Measurements from ENCODE around the gene EWSR1. TPM values are rescaled to one million over a fixed set of nuclear protein-coding genes. Genes with fewer than 3 reads are reported as not detected.

EWSR1 gene
- total and polyA plus RNA-seq, 2 experiments from 2014 or later = 154 to 210 TPM

DNA sequence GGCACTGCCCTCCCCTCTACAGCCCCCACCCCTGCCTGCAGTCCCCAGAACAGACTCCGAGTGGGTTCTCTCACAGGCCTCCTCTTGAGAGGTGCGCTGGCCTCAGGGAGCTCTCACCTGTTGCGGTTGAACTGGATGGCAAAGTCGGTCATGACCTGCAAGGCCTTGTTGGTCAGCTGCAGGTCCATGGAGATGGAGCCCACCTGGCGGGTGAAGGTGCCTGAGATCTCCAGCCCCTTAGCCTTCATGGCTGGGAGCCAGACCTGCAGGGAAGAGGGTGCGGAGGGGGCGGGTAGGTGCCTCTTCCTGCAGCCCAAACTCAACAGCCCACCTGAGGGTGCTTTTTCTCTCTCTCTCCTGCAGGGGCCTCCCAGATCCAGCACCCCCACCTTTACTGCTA, 66.1 kb downstream of the EWSR1 start:
- Histone ChIP-seq H3K4me2 (ENCODE audit: unreplicated experiment) (no peak overlapping the region), H4K20me1 (ENCODE audit: insufficient read depth) (no peaks in the 10 kb centered on the region), H3K9ac (no peak overlapping the region), H3K27ac (no peak overlapping the region), H3K27me3 (replicated peaks; ENCODE audit: insufficient read depth) (no peaks in the 10 kb centered on the region), H3F3A (ENCODE audit: insufficient read depth) (no peaks in the 10 kb centered on the region), H3K9me2 (ENCODE audit: insufficient read depth) (no peaks in the 10 kb centered on the region), H3K4me1 (ENCODE audit: insufficient read depth) (no peaks in the 10 kb centered on the region), H3K9me3 (ENCODE audit: low read depth) (no peaks in the 10 kb centered on the region), H2AFZ (no peak overlapping the region), H3K36me3 (ENCODE audit: low read depth) (no peaks in the 10 kb centered on the region; the same call in 1 of the 2 replicates), H3K4me3 (no peak overlapping the region), H3K79me2 (ENCODE audit: insufficient read depth) (no peaks in the 10 kb centered on the region)
- no peak for TF ChIP-seq EZH2phosphoT487 (IDR thresholded peaks at IDR 0.05; ENCODE audit: insufficient read depth, low read depth)
- TF ChIP-seq EZH2 (IDR thresholded peaks at IDR 0.05; ENCODE audit: insufficient read depth, poor library complexity, severe bottlenecking) = no peak
- 94 to 95% methylated on average over 7 of the region's 7 CpGs for WGBS, 2 experiments (ENCODE audit: low coverage in 1 of 2, low lambda C conversion rate in 2 of 2, missing lambda C conversion rate in 2 of 2)
- DNase-seq = no peak
- in situ Hi-C loops (cut with MboI) = no loop called here

DNA sequence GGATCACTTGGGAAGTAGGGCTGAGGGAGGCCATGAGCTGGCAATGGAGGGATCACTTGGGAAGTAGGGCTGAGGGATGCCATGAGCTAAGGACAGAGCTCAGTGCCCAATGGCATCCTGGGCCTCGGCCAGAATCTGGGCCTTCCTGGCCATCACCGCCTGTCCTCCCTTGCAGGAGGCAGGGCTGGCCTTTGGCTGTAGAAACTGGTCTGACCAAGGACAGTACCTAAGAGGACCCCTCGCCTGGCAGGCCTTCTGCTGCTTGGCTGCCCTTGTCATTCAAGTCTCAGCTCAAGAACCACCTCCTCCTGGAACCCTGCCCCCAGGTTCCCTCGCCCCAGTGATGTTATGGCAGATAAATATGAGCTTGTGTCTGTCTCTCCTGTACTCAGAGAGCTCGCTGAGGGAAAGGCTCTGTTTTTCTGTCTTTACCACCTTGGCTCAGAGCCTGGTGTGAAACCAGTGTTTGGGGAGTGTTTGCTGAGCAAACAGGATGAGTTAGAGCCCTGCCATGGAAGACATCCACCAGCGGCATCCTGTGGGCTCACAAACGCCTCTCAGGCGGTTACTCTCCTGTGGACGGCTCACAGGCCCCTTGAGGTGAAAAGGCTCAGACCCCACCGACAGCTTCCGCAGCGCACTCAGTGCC, 66.8 kb downstream of the EWSR1 start:
- 94 to 95% methylated on average over 9 to 12 of the region's 12 CpGs for WGBS, 2 experiments (ENCODE audit: low coverage in 1 of 2, low lambda C conversion rate in 2 of 2, missing lambda C conversion rate in 2 of 2)
- no peaks in the 10 kb centered on the region for H3K79me2 ChIP-seq (ENCODE audit: insufficient read depth)
- no peak overlapping the region for H3K4me2 ChIP-seq (ENCODE audit: unreplicated experiment)
- no peaks in the 10 kb centered on the region for H3K27me3 ChIP-seq (replicated peaks; ENCODE audit: insufficient read depth)
- H3F3A ChIP-seq (ENCODE audit: insufficient read depth) = no peaks in the 10 kb centered on the region
- no peaks in the 10 kb centered on the region for H4K20me1 ChIP-seq (ENCODE audit: insufficient read depth)
- TF ChIP-seq EZH2 (IDR thresholded peaks at IDR 0.05; ENCODE audit: insufficient read depth, poor library complexity, severe bottlenecking) (no peak), EZH2phosphoT487 (IDR thresholded peaks at IDR 0.05; ENCODE audit: insufficient read depth, low read depth) (no peak)
- no peaks in the 10 kb centered on the region for H3K9me3 ChIP-seq (ENCODE audit: low read depth)
- in situ Hi-C loops (cut with MboI) = no loop called here
- H3K36me3 ChIP-seq (ENCODE audit: low read depth) = no peaks in the 10 kb centered on the region; the same call in 1 of the 2 replicates
- no peak overlapping the region for H3K4me3 ChIP-seq
- H3K4me1 ChIP-seq (ENCODE audit: insufficient read depth) = no peaks in the 10 kb centered on the region
- no peak overlapping the region for H3K9ac ChIP-seq
- DNase-seq = no peak
- no peak overlapping the region for H3K27ac ChIP-seq
- no peak overlapping the region for H2AFZ ChIP-seq
- H3K9me2 ChIP-seq (ENCODE audit: insufficient read depth) = no peaks in the 10 kb centered on the region

DNA sequence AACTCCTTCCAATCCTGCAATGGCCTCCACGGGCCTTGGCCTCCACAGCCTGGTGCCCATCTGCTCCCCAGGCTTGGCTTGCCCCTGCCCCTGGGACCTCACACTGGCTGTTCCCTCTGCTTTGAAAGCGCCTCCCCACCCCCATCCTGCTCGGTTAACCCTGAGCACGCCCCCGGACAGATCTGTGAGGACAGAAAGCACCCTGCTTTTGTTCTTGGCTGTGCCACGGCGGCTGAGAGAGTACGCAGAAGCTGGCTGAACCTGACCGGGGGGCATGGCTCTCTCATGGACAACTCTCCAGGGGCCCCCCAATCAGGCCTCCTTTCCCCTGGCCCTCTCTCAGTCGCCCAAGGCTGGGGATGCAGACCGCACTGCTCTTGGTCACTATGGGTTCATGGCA, 67.6 kb downstream of the EWSR1 start:
- no peaks in the 10 kb centered on the region for H3K79me2 ChIP-seq (ENCODE audit: insufficient read depth)
- no peak overlapping the region for H3K4me2 ChIP-seq (ENCODE audit: unreplicated experiment)
- no peaks in the 10 kb centered on the region for H3F3A ChIP-seq (ENCODE audit: insufficient read depth)
- no peaks in the 10 kb centered on the region for H3K9me3 ChIP-seq (ENCODE audit: low read depth)
- H3K9me2 ChIP-seq (ENCODE audit: insufficient read depth) = no peaks in the 10 kb centered on the region
- no peak for DNase-seq
- in situ Hi-C loops (cut with MboI) = no loop called here
- no peaks in the 10 kb centered on the region for H4K20me1 ChIP-seq (ENCODE audit: insufficient read depth)
- H3K27me3 ChIP-seq (replicated peaks; ENCODE audit: insufficient read depth) = no peaks in the 10 kb centered on the region
- H2AFZ ChIP-seq = no peak overlapping the region
- 94 to 96% methylated on average over 11 of the region's 11 CpGs for WGBS, 2 experiments (ENCODE audit: low coverage in 1 of 2, low lambda C conversion rate in 2 of 2, missing lambda C conversion rate in 2 of 2)
- no peak overlapping the region for H3K4me3 ChIP-seq
- H3K36me3 ChIP-seq (ENCODE audit: low read depth) = no peaks in the 10 kb centered on the region; the same call in 1 of the 2 replicates
- H3K9ac ChIP-seq = no peak overlapping the region
- TF ChIP-seq EZH2 (IDR thresholded peaks at IDR 0.05; ENCODE audit: insufficient read depth, poor library complexity, severe bottlenecking) = no peak
- no peak for TF ChIP-seq EZH2phosphoT487 (IDR thresholded peaks at IDR 0.05; ENCODE audit: insufficient read depth, low read depth)
- H3K27ac ChIP-seq = no peak overlapping the region
- H3K4me1 ChIP-seq (ENCODE audit: insufficient read depth) = no peaks in the 10 kb centered on the region

DNA sequence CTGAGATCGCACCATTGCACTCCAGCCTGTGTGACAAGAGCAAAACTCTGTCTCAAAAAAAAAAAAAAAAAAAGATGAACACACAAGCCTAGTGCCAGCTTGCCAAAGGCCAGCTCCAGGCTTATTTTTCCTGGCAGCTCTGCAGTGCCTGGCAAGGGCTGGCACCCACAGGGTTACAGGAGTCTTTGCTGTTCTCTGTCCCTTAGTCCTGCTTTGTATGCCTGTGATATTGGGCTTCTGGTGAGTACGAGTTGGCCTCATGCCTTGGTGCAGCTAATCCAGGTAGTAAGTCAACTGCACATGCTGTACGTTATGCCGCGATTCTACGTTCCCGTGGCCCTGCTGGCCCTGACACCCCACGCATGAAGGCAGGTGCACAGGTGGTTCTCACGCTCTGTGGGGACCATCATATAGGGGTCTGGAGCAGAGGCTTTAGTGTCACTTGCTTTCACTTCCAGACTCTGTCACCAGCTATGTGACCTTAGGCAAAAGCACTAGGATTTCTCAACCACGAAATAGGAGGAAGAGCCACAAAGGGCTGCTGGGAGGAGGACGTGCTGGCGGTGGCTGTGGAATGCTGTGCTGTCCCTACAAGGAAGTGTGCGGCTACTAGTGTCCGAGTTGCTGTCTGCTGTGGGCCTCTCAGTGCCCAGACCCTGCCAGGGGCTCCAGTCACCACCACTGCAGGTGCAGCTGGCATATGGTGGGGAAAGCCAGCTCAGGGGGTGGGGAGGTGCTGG, 68.9 kb downstream of the EWSR1 start:
- Histone ChIP-seq H3K36me3 (ENCODE audit: low read depth) (peaks cover 4% of the 10 kb centered on the region; the same call in 1 of the 2 replicates), H3K4me1 (ENCODE audit: insufficient read depth) (no peaks in the 10 kb centered on the region), H3K4me2 (ENCODE audit: unreplicated experiment) (no peak overlapping the region), H3K79me2 (ENCODE audit: insufficient read depth) (no peaks in the 10 kb centered on the region), H4K20me1 (ENCODE audit: insufficient read depth) (no peaks in the 10 kb centered on the region), H3K27me3 (replicated peaks; ENCODE audit: insufficient read depth) (no peaks in the 10 kb centered on the region), H2AFZ (no peak overlapping the region), H3K27ac (no peak overlapping the region), H3K9me3 (ENCODE audit: low read depth) (no peaks in the 10 kb centered on the region), H3K9me2 (ENCODE audit: insufficient read depth) (no peaks in the 10 kb centered on the region), H3K9ac (no peak overlapping the region), H3F3A (ENCODE audit: insufficient read depth) (no peaks in the 10 kb centered on the region), H3K4me3 (no peak overlapping the region)
- in situ Hi-C loops (cut with MboI) = no loop called here
- DNase-seq = no peak
- WGBS, 2 experiments (ENCODE audit: low coverage in 1 of 2, low lambda C conversion rate in 2 of 2, missing lambda C conversion rate in 2 of 2) = 87 to 92% methylated on average over 14 of the region's 14 CpGs
- no peak for TF ChIP-seq EZH2 (IDR thresholded peaks at IDR 0.05; ENCODE audit: insufficient read depth, poor library complexity, severe bottlenecking)
- no peak for TF ChIP-seq EZH2phosphoT487 (IDR thresholded peaks at IDR 0.05; ENCODE audit: insufficient read depth, low read depth)

All from GM23248 (cell line).